Astrocyte (in vitro differentiated cells and primary cell): ENCODE results near the gene SUMO3. TPM values are rescaled to one million over a fixed set of nuclear protein-coding genes. Genes with fewer than 3 reads are reported as not detected.

Experiments used
- DNase-seq: peaks from one replicate; pipeline ENCODE4 v3.0.0-alpha.2; 2010; ENCODE audit warnings: low read depth
- FAIRE-seq: peaks from 2 replicates; lab custom pipeline; 2011; peaks lifted over from hg19 to GRCh38; lab: Jason Lieb, UNC
- H2AFZ ChIP-seq: 2 replicates; pipeline ENCODE4 v1.6.0; 2012; ENCODE audit warnings: low read depth, low read length, inconsistent platforms
- H3K27ac ChIP-seq: 2 replicates; pipeline ENCODE4 v1.5.1; 2011; ENCODE audit warnings: low read depth, low read length, inconsistent platforms
- H3K27me3 ChIP-seq: 2 replicates; pipeline ENCODE4 v1.6.0; 2011; ENCODE audit warnings: low read length, inconsistent platforms; ENCODE audit not compliant: insufficient read depth
- H3K36me3 ChIP-seq: 2 replicates; pipeline ENCODE4 v1.5.1; 2011; ENCODE audit warnings: low read length, inconsistent platforms; ENCODE audit not compliant: insufficient read depth
- H3K4me1 ChIP-seq: 2 replicates; pipeline ENCODE4 v1.5.1; 2011; ENCODE audit warnings: low read length, inconsistent platforms; ENCODE audit not compliant: insufficient read depth
- H3K4me2 ChIP-seq: 2 replicates; pipeline ENCODE4 v1.6.0; 2012; ENCODE audit warnings: low read length, inconsistent platforms
- H3K4me3 ChIP-seq: 2 replicates; pipeline ENCODE4 v1.5.1; 2011; ENCODE audit warnings: low read depth, mild to moderate bottlenecking, low read length, inconsistent platforms; ENCODE audit not compliant: insufficient read depth
- H3K79me2 ChIP-seq: 2 replicates; pipeline ENCODE4 v1.6.0; 2012; ENCODE audit warnings: mild to moderate bottlenecking, low read length, inconsistent platforms; ENCODE audit not compliant: insufficient read depth
- H3K9ac ChIP-seq: 2 replicates; pipeline ENCODE4 v1.6.0; 2012; ENCODE audit warnings: mild to moderate bottlenecking, low read length, inconsistent platforms
- H3K9me3 ChIP-seq: 2 replicates; pipeline ENCODE4 v1.5.1; 2012; ENCODE audit warnings: low read depth, mild to moderate bottlenecking, low read length, inconsistent platforms; ENCODE audit not compliant: insufficient read depth
- H4K20me1 ChIP-seq: 2 replicates; pipeline ENCODE4 v1.6.0; 2012; ENCODE audit warnings: low read length, inconsistent platforms; ENCODE audit not compliant: insufficient read depth
- H3K27ac Mint-ChIP-seq: one replicate; pipeline ENCODE4 v1.8.0; 2021; ENCODE audit warnings: mild to moderate bottlenecking, mixed read lengths; ENCODE audit not compliant: unreplicated experiment
- H3K27me3 Mint-ChIP-seq: one replicate; pipeline ENCODE4 v1.8.0; 2021; ENCODE audit warnings: low read depth, mixed read lengths; ENCODE audit not compliant: unreplicated experiment
- H3K36me3 Mint-ChIP-seq: one replicate; pipeline ENCODE4 v1.8.0; 2021; ENCODE audit warnings: low read depth, mixed read lengths; ENCODE audit not compliant: unreplicated experiment
- H3K4me1 Mint-ChIP-seq: one replicate; pipeline ENCODE4 v1.8.0; 2021; ENCODE audit warnings: low read depth, mixed read lengths; ENCODE audit not compliant: unreplicated experiment
- H3K4me3 Mint-ChIP-seq: one replicate; pipeline ENCODE4 v1.8.0; 2021; ENCODE audit warnings: mild to moderate bottlenecking, moderate library complexity, mixed read lengths; ENCODE audit not compliant: unreplicated experiment
- H3K9me3 Mint-ChIP-seq: one replicate; pipeline ENCODE4 v1.8.0; 2021; ENCODE audit warnings: mild to moderate bottlenecking, mixed read lengths; ENCODE audit not compliant: unreplicated experiment
- CTCF ChIP-seq: IDR thresholded peaks from 2 replicates; pipeline ENCODE4 v1.5.1; 2011; ENCODE audit warnings: low read depth, mild to moderate bottlenecking, inconsistent platforms, low read length, moderate library complexity; ENCODE audit not compliant: insufficient read depth
- EZH2 ChIP-seq: IDR thresholded peaks from 2 replicates; pipeline ENCODE4 v1.6.1; 2012; ENCODE audit warnings: mild to moderate bottlenecking, low read length, inconsistent platforms; ENCODE audit not compliant: insufficient read depth
- total RNA-seq: library from RNA; stranded (reverse); gene quantifications from 2 replicates; pipeline ENCODE4 v1.2.1, GENCODE V29; 2021

Gene SUMO3
- total RNA-seq, 1 donor from 2014 or later: 83.5 TPM

GRCh38 chr21:44842721-44843445 is 25.0 kb upstream of the SUMO3 start:
- TF ChIP-seq CTCF (no peak), EZH2 (no peak)
- H3K4me3 ChIP-seq: no peak overlapping the region
- no peak for FAIRE-seq
- H3K4me3 Mint-ChIP-seq: no peak overlapping the region
- H3K27me3 Mint-ChIP-seq: peaks cover 51% of the 10 kb centered on the region
- H3K27ac Mint-ChIP-seq: no peak overlapping the region
- no peaks in the 10 kb centered on the region for H3K79me2 ChIP-seq
- no peaks in the 10 kb centered on the region for H3K9me3 ChIP-seq
- peaks cover 7% of the 10 kb centered on the region for H3K4me1 Mint-ChIP-seq
- no peak overlapping the region for H2AFZ ChIP-seq
- H3K36me3 Mint-ChIP-seq: peaks cover 6% of the 10 kb centered on the region
- peaks cover 16% of the 10 kb centered on the region for H4K20me1 ChIP-seq
- H3K9me3 Mint-ChIP-seq: peaks cover 6% of the 10 kb centered on the region
- H3K27me3 ChIP-seq: peaks cover 11% of the 10 kb centered on the region
- no peak for DNase-seq
- H3K4me2 ChIP-seq: no peak overlapping the region
- peaks cover 12% of the 10 kb centered on the region for H3K4me1 ChIP-seq
- no peak overlapping the region for H3K9ac ChIP-seq
- H3K27ac ChIP-seq: no peak overlapping the region
- H3K36me3 ChIP-seq: no peaks in the 10 kb centered on the region

- H3K9me3 Mint-ChIP-seq: peaks cover 6% of the 10 kb centered on the region
- H2AFZ ChIP-seq: no peak overlapping the region
- peaks cover 11% of the 10 kb centered on the region for H3K27me3 ChIP-seq
- H3K79me2 ChIP-seq: no peaks in the 10 kb centered on the region
- peaks cover 8% of the 10 kb centered on the region for H4K20me1 ChIP-seq
- H3K9ac ChIP-seq: no peak overlapping the region
- H3K4me1 ChIP-seq: peaks cover 12% of the 10 kb centered on the region
- no peak overlapping the region for H3K4me2 ChIP-seq
- H3K27ac ChIP-seq: no peak overlapping the region
- FAIRE-seq (no peak), DNase-seq (no peak)
- H3K4me3 ChIP-seq: no peak overlapping the region
- no peak overlapping the region for H3K27ac Mint-ChIP-seq
- H3K9me3 ChIP-seq: no peaks in the 10 kb centered on the region
- H3K4me1 Mint-ChIP-seq: peaks cover 7% of the 10 kb centered on the region
- H3K4me3 Mint-ChIP-seq: no peak overlapping the region
- H3K36me3 Mint-ChIP-seq: peaks cover 2% of the 10 kb centered on the region
- H3K27me3 Mint-ChIP-seq: peaks cover 51% of the 10 kb centered on the region
- no peaks in the 10 kb centered on the region for H3K36me3 ChIP-seq
- TF ChIP-seq CTCF (no peak), EZH2 (no peak)
Observed at GRCh38 chr21:44842087-44842486, 24.2 kb upstream of the SUMO3 start.

- Mint-ChIP-seq H3K27me3 (peaks cover 53% of the 10 kb centered on the region), H3K27ac (no peak overlapping the region), H3K9me3 (peaks cover 6% of the 10 kb centered on the region), H3K4me1 (peaks cover 8% of the 10 kb centered on the region), H3K4me3 (no peak overlapping the region), H3K36me3 (no peaks in the 10 kb centered on the region)
- no peak for FAIRE-seq
- Histone ChIP-seq H3K79me2 (no peaks in the 10 kb centered on the region), H3K4me1 (peaks cover under 1% of the 10 kb centered on the region), H3K9ac (no peak overlapping the region), H3K36me3 (no peaks in the 10 kb centered on the region), H3K4me3 (no peak overlapping the region), H3K27ac (no peak overlapping the region), H3K9me3 (no peaks in the 10 kb centered on the region), H2AFZ (no peak overlapping the region), H3K27me3 (peaks cover 11% of the 10 kb centered on the region), H4K20me1 (no peaks in the 10 kb centered on the region), H3K4me2 (no peak overlapping the region)
- no peak for TF ChIP-seq CTCF
- no peak for TF ChIP-seq EZH2
- no peak for DNase-seq
Observed at GRCh38 chr21:44840771-44841170, 22.9 kb upstream of the SUMO3 start.
